Cerebellar nuclear complex (tissue), 1 donor: ENCODE data around the gene EPB41L4A.

Experiments used
- DNase-seq, 2 experiments: peaks; one replicate each; lab custom pipeline; 2025; lab: John Stamatoyannopoulos, UW

EPB41L4A gene

DNA sequence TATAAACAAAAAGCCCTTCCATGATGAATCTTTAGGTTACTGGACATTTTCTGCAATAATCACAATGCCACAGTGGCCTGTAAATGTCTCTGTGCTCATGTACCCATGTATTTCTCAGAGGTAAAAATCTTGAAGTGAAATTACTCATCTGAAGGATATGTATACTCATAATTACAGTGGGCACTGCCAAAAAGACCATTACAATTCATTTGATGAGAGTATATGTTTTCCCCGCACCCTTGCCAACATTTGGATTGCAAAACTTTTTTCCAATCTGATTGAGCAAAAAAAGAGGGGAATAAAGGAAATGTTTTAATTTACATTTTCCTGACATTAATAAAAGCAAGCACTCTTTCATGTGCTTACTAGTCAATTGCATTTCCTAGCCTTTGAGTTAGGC is 110.5 kb downstream of the EPB41L4A start:
- no peak for DNase-seq

DNA sequence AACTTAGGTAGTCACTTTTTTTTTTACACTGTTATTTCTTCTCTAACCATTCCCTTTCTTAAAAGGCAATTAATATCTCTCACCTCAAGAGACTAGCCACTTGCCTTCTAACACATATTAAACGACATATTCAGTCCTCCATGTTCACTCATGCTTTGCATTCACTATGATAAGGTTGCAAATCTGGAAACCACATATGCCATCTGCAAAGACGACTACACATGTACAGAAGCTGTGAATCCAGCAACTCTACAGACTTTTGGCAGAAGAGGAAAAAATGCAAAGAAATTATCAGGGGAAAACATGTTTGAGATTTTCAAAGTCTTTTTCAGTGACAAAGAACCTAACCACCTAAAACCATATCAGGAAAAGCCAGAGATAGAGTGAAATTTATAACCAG is 112.1 kb downstream of the EPB41L4A start:
- DNase-seq, result no peak

DNA sequence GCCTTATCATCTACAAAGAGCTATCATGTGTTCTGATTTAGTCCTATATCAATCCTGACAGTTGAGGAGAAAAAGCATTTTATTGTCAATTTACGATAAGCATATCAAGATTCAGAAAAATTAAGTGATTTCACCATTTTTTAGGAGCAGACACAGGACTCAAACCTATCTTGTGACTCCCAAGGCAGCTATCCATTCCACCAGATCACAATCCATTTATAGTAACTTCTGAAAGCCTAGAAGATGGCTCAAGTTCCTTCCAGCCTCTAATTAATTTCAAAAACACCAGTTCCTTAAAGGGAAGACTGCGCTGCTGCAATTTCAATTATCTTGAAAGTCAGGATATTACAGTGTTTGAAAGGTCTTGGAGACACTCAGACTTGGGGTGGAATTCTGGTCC is 114.3 kb downstream of the EPB41L4A start:
- DNase-seq, result no peak

GRCh38 chr5:112303685-112304084 is 115.4 kb downstream of the EPB41L4A start:
- DNase-seq, result no peak

GRCh38 chr5:112294126-112294525 is 125.0 kb downstream of the EPB41L4A start:
- no peak for DNase-seq

DNA sequence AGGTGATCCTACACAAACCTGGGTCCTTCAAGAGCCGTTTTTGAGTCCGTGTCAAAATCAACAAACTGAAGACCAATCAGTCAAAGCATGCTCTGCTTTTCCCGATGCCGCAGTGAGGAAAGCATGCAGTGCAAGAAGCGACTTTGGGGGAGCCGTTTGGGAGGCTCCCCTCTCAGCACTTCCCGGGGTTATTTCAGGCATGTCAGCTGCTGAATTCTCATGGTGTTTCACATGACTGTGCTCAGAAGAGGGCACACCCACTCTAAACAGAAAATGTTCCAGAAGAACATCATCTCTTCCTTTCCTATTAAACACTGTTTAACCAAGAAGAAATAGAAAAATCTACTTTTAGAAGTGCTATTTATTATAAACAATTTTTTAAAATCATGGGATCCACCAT is 125.5 kb downstream of the EPB41L4A start:
- no peak for DNase-seq

DNA sequence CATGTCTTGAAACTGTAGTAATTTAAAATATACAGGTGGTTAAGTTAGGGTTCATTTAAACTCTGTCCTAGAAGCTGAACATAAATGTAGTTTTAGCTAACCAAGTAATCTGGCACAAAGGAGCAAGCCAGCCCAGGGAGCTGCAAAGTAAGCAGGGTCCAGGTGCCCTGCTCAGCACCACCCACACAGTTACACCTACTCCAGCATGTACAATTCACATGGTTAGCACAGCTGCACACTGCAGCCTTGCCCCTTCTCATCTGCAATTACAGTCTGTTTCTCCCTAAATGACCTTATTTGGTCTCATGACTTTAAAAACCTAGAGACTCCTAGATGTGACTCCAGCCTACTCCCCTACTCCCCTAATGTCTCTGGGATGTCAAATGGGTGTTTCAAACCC is 128.4 kb downstream of the EPB41L4A start:
- no peak for DNase-seq

DNA sequence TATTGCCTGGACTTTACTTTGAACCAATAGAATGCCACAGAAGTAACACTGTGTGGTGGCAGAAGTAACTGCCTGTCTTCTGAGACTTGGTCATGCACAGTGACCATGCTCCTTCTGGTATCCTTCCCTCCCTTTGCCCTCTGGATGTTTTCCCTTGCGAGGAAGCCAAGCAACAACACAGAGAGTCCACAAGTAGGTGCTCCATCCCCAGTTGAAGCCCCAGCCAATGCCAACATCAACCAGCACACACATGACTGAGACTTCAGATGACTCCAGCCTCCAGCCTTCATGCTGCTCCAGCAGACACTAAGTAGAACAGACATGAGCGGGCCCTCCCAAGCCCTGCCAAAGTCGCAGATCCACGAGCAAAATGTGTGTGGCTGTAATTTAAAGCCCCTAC is 129.6 kb downstream of the EPB41L4A start:
- DNase-seq, result no peak

GRCh38 chr5:112283943-112284929 is 134.8 kb downstream of the EPB41L4A start:
- DNase-seq, result no peak

DNA sequence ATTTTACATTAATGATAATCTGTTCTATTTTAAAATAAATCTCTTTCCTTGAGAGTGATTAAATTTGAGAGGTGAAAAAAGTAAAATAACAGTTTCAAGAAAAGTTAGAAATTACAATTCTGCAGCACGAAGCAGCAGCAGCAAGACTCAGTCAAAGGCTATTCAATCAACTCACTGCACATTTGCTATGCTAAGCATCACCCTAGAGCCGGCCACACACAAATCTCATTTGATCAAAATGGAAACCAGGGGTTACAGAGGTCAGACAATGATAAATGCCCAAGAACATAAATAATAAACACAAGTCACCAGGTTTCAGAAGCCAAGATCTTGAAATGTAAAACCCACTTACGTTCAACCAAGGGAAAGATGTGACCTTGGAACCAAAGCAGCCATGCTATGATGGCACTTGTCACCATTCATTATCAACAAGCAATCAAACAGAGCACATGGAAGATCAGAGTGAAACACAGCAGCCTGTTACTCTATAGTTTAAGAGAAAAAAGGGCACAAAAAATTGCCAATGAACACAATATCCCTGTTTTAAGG is 136.0 kb downstream of the EPB41L4A start:
- no peak for DNase-seq

DNA sequence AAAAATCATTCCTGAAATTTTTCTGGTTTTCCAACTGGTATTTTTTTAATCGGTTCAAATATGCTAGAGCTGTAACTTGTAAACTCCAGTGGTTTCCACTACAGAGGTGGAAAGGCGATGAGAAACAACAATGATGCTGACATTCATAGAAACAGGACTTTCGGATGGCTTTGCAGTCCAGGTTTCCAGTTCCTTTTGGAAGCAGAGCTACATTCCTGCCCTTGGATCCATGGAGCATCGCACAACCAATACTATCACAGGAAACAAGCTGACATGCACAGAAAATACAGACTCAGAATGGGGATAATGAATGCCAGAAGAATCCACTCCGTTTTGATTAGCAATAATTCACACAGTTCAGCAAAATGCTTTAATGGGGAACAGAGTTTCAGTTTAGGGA is 140.0 kb downstream of the EPB41L4A start:
- DNase-seq, result no peak

DNA sequence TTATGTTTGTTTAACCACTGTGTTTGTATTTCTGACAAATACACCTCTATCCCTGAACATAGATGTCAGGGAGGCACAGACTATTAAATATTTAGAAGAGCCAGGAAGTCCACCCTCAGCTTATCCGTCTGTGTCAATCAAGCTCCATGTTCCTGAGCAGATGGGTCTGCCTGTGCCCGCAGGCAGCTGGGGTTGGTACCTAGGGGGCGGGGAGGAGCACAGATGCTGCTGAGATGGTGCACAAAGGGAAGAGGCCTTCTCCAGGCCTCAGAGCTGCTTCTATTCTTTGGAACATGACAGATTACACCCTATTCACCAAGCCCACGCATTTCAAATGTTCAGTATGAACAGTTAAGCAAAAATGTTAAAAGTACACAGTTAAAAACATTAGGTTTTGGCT is 142.1 kb downstream of the EPB41L4A start:
- no peak for DNase-seq

DNA sequence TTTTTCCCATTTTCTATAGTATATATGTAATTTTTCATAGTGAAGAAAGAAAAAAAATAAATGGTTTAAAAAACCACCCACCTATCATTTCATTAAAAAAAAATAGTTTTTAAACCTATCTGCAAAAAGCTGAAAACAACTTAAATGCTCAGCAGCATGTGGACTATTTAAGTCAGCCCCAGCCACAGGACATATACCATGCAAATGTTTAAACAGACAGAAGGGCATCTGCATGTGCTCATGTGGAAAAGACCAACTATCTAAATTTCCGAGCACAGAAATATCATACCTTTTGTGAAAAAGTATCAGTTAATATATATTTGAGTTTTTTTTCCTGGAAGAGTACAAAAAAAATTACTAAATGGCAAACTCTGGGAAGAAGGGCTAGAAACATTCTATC is 143.4 kb downstream of the EPB41L4A start:
- no peak for DNase-seq

GRCh38 chr5:112270299-112271293 is 148.5 kb downstream of the EPB41L4A start:
- DNase-seq, result no peak

- no peak for DNase-seq
These were observed 151.8 kb downstream of the EPB41L4A start for GRCh38 chr5:112267231-112267630.

- no peak for DNase-seq
These were observed 154.4 kb downstream of the EPB41L4A start for GRCh38 chr5:112264666-112265065.

- DNase-seq, result no peak
These were observed 154.9 kb downstream of the EPB41L4A start for GRCh38 chr5:112264151-112264550.

- DNase-seq, result no peak
These were observed 155.6 kb downstream of the EPB41L4A start for GRCh38 chr5:112263469-112263868.

GRCh38 chr5:112258571-112258970 is 160.5 kb downstream of the EPB41L4A start:
- no peak for DNase-seq

- no peak for DNase-seq
These were observed 161.1 kb downstream of the EPB41L4A start for GRCh38 chr5:112257976-112258375.

- DNase-seq, result no peak
These were observed 162.1 kb downstream of the EPB41L4A start for GRCh38 chr5:112257005-112257404.

DNA sequence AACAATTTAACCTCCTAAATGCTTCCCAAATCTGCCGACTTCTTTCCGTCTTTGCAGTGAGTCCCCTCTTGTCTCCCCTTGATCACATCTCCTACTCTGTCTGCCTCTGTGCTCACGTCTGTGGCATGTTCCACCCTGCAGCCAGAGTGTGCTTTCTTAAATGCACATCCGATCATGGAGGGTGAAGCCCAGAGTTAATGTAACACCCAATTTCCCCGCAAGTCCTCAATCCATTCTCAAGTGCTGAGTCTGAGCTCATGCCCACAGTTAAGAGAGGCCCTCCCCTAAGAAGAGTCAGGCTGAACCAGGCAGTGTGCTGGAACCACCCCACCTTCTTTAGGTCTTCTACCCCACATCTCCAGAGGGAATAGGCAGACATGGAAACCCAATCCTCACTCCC is 164.8 kb downstream of the EPB41L4A start:
- DNase-seq, result no peak
